IMR-90 (cell line): Measurements from ENCODE around the gene CYBRD1. TPM values are rescaled to one million over a fixed set of nuclear protein-coding genes. Genes with fewer than 3 reads are reported as not detected.

Source experiments
- ATAC-seq: fragments of 200-7000 bp; cut with Tn5 transposase; 2 replicates; pipeline ENCODE4 v1.9.1; 2020; ENCODE audit warnings: low read depth, mild to moderate bottlenecking, moderate library complexity
- BruUV-seq: library from RNA; stranded (reverse); fragments of 400-500 nt; replicated peaks from 2 replicates; lab custom pipeline; 2021; lab: Mats Ljungman, UMichigan
- CTCF ChIA-PET: fragments of 300-600 bp; formaldehyde crosslinking; extraction: SDS; loops from one replicate; lab custom pipeline; 2021; ENCODE audit warnings: antibody characterized with exemption; lab: Yijun Ruan, JAX
- POLR2A ChIA-PET: fragments of 300-600 bp; sonication (Branson Sonifier 250); formaldehyde crosslinking; loops from one replicate; lab custom pipeline; 2022; ENCODE audit warnings: antibody characterized with exemption; ENCODE audit not compliant: unreplicated experiment; lab: Charles Lee
- DNase-seq: peaks from one replicate; pipeline ENCODE4 v3.0.0; 2013
- H2AFZ ChIP-seq: replicated peaks from 2 replicates; pipeline ENCODE3; 2013; ENCODE audit warnings: low read length, mild to moderate bottlenecking; ENCODE audit not compliant: poor library complexity
- H2AK5ac ChIP-seq: 2 replicates; pipeline ENCODE4 v1.6.1; 2013; ENCODE audit warnings: low read depth, low read length, inconsistent platforms
- H2AK9ac ChIP-seq: replicated peaks from 2 replicates; pipeline ENCODE3; 2013; ENCODE audit warnings: mild to moderate bottlenecking, low read depth, low read length, moderate library complexity; ENCODE audit not compliant: poor library complexity
- H2BK120ac ChIP-seq: 2 replicates; pipeline ENCODE4 v1.6.1; 2013; ENCODE audit warnings: low read depth, low read length, inconsistent platforms
- H2BK15ac ChIP-seq: 3 replicates; pipeline ENCODE4 v1.6.1; 2013; ENCODE audit warnings: low read depth, low read length, inconsistent platforms
- H2BK20ac ChIP-seq: 2 replicates; pipeline ENCODE4 v1.6.1; 2013; ENCODE audit warnings: low read depth, mild to moderate bottlenecking, inconsistent platforms, low read length, moderate library complexity
- H2BK5ac ChIP-seq: 2 replicates; pipeline ENCODE4 v1.6.1; 2013; ENCODE audit warnings: mild to moderate bottlenecking, low read depth, low read length, inconsistent platforms; ENCODE audit not compliant: poor library complexity, severe bottlenecking
- H3K14ac ChIP-seq: replicated peaks from 2 replicates; pipeline ENCODE4 v1.6.1; 2013; ENCODE audit warnings: low read depth, low read length, inconsistent platforms
- H3K18ac ChIP-seq: 2 replicates; pipeline ENCODE4 v1.6.1; 2013; ENCODE audit warnings: low read depth, low read length, control low read depth
- H3K23ac ChIP-seq: 2 replicates; pipeline ENCODE4 v1.6.1; 2013; ENCODE audit warnings: low read depth, low read length, inconsistent platforms
- H3K27ac ChIP-seq: 2 replicates; pipeline ENCODE4 v1.5.1; 2013; ENCODE audit warnings: mild to moderate bottlenecking, control low read depth, low read length; ENCODE audit not compliant: insufficient read depth
- H3K27me3 ChIP-seq: 2 replicates; pipeline ENCODE4 v1.6.1; 2013; ENCODE audit warnings: low read length; ENCODE audit not compliant: control insufficient read depth, insufficient read depth
- H3K36me3 ChIP-seq: 2 replicates; pipeline ENCODE4 v1.6.1; 2013; ENCODE audit warnings: low read length, mixed read lengths; ENCODE audit not compliant: control insufficient read depth, insufficient read depth
- H3K4ac ChIP-seq: 2 replicates; pipeline ENCODE4 v1.6.1; 2013; ENCODE audit warnings: low read depth, low read length, inconsistent platforms
- H3K4me1 ChIP-seq: 2 replicates; pipeline ENCODE4 v1.6.1; 2013; ENCODE audit warnings: low read length, mixed read lengths; ENCODE audit not compliant: control insufficient read depth, insufficient read depth
- H3K4me2 ChIP-seq: 2 replicates; pipeline ENCODE4 v1.6.1; 2013; ENCODE audit warnings: low read depth, mild to moderate bottlenecking, control low read depth, low read length, moderate library complexity
- H3K4me3 ChIP-seq: 2 replicates; pipeline ENCODE4 v1.5.1; 2013; ENCODE audit warnings: low read depth, mild to moderate bottlenecking, control low read depth, low read length, moderate library complexity; ENCODE audit not compliant: insufficient read depth
- H3K56ac ChIP-seq: 2 replicates; pipeline ENCODE4 v1.6.1; 2013; ENCODE audit warnings: low read length, inconsistent platforms; ENCODE audit not compliant: insufficient read depth; ENCODE audit errors: extremely low read depth
- H3K79me1 ChIP-seq, 2 experiments: 2 replicates each; pipeline ENCODE4 v1.6.1; 2013; ENCODE audit warnings: low read length in 2 of 2, inconsistent platforms in 1 of 2, low read depth in 1 of 2
- H3K9ac ChIP-seq: 2 replicates; pipeline ENCODE4 v1.6.1; 2013; ENCODE audit warnings: low read depth, low read length, control low read depth
- H3K9me1 ChIP-seq: 2 replicates; pipeline ENCODE4 v1.6.1; 2013; ENCODE audit warnings: low read length, inconsistent platforms; ENCODE audit not compliant: insufficient read depth
- H3K9me3 ChIP-seq: 2 replicates; pipeline ENCODE4 v1.6.1; 2013; ENCODE audit warnings: low read length; ENCODE audit not compliant: control insufficient read depth, insufficient read depth
- H4K20me1 ChIP-seq: 2 replicates; pipeline ENCODE4 v1.6.1; 2013; ENCODE audit warnings: low read length, inconsistent platforms; ENCODE audit not compliant: insufficient read depth
- H4K5ac ChIP-seq: 2 replicates; pipeline ENCODE4 v1.6.1; 2013; ENCODE audit warnings: mild to moderate bottlenecking, low read depth, low read length, control low read depth
- H4K8ac ChIP-seq, 2 experiments: 2 replicates each; pipeline ENCODE4 v1.6.1; 2013; ENCODE audit warnings: low read depth in 2 of 2, low read length in 2 of 2, control low read depth in 1 of 2, inconsistent platforms in 1 of 2
- H4K91ac ChIP-seq: 2 replicates; pipeline ENCODE4 v1.6.1; 2013; ENCODE audit warnings: low read depth, low read length, inconsistent platforms; ENCODE audit not compliant: insufficient read depth
- BHLHE40 ChIP-seq: fragments of 150-350 bp; IDR thresholded peaks from 2 replicates; pipeline ENCODE4 v1.6.1; 2016; ENCODE audit warnings: mild to moderate bottlenecking, low read depth, low read length
- MAFK ChIP-seq: IDR thresholded peaks from 2 replicates; pipeline ENCODE4 v1.6.1; 2012; ENCODE audit warnings: low read depth, low read length, improper control_type of control experiment
- dilution Hi-C: fragments of 300-500 bp; cut with HindIII; formaldehyde crosslinking; loops from one replicate; pipeline ENCODE4 v1.14.3; 2018; ENCODE audit warnings: low sequenced_read_pairs; ENCODE audit not compliant: unreplicated experiment
- in situ Hi-C: fragments of 300-500 bp; cut with MboI; formaldehyde crosslinking; loops from 3 replicates; pipeline ENCODE4 v1.14.3; 2019; ENCODE audit warnings: low sequenced_read_pairs, inconsistent platforms, mixed read lengths
- intact Hi-C: fragments of 100-400 bp; cut with micrococcal nuclease; formaldehyde crosslinking; loops from 2 replicates; pipeline ENCODE4 v1.10.0; 2022
- polyA plus RNA-seq, 3 experiments: library from polyadenylated mRNA; depleted of rRNA; stranded (reverse); fragments of >200 nt; gene quantifications; 2 replicates each; pipeline ENCODE4 v1.2.3, GENCODE V29; 2012; ENCODE audit warnings: low replicate concordance in 1 of 3
- total RNA-seq: library from RNA; depleted of rRNA; stranded (reverse); fragments of >200 nt; gene quantifications from 2 replicates; pipeline ENCODE4 v1.2.3, GENCODE V29; 2012

The CYBRD1 gene
- total and polyA plus RNA-seq, 2 of the 4 experiments (the other 2 are of a cell fraction), result 53.2 to 103 TPM

- Histone ChIP-seq H4K5ac (no peak overlapping the region), H3K9ac (no peak overlapping the region), H4K20me1 (no peaks in the 10 kb centered on the region), H3K79me1 (peaks cover 5 to 24% of the 10 kb centered on the region in 2 experiments; a peak in 3 of 4 replicates), H3K4me3 (no peak overlapping the region), H2BK20ac (no peak overlapping the region), H3K23ac (no peak overlapping the region), H3K14ac (no peak overlapping the region), H2BK120ac (no peak overlapping the region), H3K4me2 (no peak overlapping the region), H2AFZ (no peak overlapping the region), H2AK9ac (no peak overlapping the region), H4K91ac (no peak overlapping the region), H4K8ac (no peak overlapping the region), H3K27ac (no peak overlapping the region), H2BK15ac (no peak overlapping the region), H3K36me3 (peaks cover 21% of the 10 kb centered on the region), H3K4ac (no peak overlapping the region), H3K9me3 (no peaks in the 10 kb centered on the region), H2AK5ac (no peak overlapping the region), H3K4me1 (peaks cover 7% of the 10 kb centered on the region; the same call in 1 of the 2 replicates), H3K9me1 (peaks cover 2% of the 10 kb centered on the region), H3K18ac (no peak overlapping the region), H3K56ac (no peak overlapping the region), H2BK5ac (no peak overlapping the region), H3K27me3 (no peaks in the 10 kb centered on the region)
- ChIA-PET POLR2A (interaction anchor here (0.7 kb wide), 1 partner anchor 14 kb away, joined by 5 read pairs; no protein-coding TSS in a partner anchor), CTCF (no interaction called here)
- TF ChIP-seq MAFK (peak; percentile 8; the same call in 1 of the 2 replicates), BHLHE40 (no peak)
- DNase-seq (peak; percentile 57), ATAC-seq (peak; percentile 33; the same call in 1 of the 2 replicates)
- intact Hi-C loops (no loop called here), in situ Hi-C loops (no loop called here), dilution Hi-C loops (no loop called here)
- no TSS peak for BruUV-seq
These were observed 29.6 kb downstream of the CYBRD1 start for GRCh38 chr2:171551836-171552235.
